A673 (cell line): ENCODE data around the gene SCGB3A1. TPM values are rescaled to one million over a fixed set of nuclear protein-coding genes. Genes with fewer than 3 reads are reported as not detected.

ENCODE experiments used
- BruUV-seq: library from RNA; stranded (reverse); fragments of 400-500 nt; replicated peaks from 2 replicates; lab custom pipeline; 2021; lab: Mats Ljungman, UMichigan
- CTCF ChIA-PET: fragments of 300-600 bp; sonication (Branson Sonifier 250); formaldehyde crosslinking; loops from one replicate; lab custom pipeline; 2022; ENCODE audit warnings: antibody characterized with exemption; lab: Charles Lee
- POLR2A ChIA-PET: fragments of 300-600 bp; sonication (Branson Sonifier 250); formaldehyde crosslinking; loops from one replicate; lab custom pipeline; 2022; ENCODE audit warnings: antibody characterized with exemption; ENCODE audit not compliant: low non-redundant PET; lab: Charles Lee
- DNase-seq: peaks from one replicate; pipeline ENCODE4 v3.0.0-alpha.2; 2015; ENCODE audit warnings: low spot score
- H3K27ac ChIP-seq: fragments of 200-600 bp; sonication (generic); 2 replicates; pipeline ENCODE4 v1.5.1; 2016; ENCODE audit warnings: mixed run types, low read depth, mild to moderate bottlenecking, mixed read lengths, antibody characterized with exemption, low read length; ENCODE audit not compliant: poor library complexity, severe bottlenecking
- H3K27me3 ChIP-seq: fragments of 200-600 bp; sonication (generic); replicated peaks from 2 replicates; pipeline ENCODE4 v1.6.1; 2017; ENCODE audit warnings: mixed run types, low read depth, mild to moderate bottlenecking, mixed read lengths, antibody characterized with exemption, low read length; ENCODE audit not compliant: insufficient read depth, poor library complexity
- H3K36me3 ChIP-seq: fragments of 200-600 bp; sonication (generic); 2 replicates; pipeline ENCODE4 v1.6.1; 2016; ENCODE audit warnings: mixed run types, mild to moderate bottlenecking, mixed read lengths, antibody characterized with exemption, low read length; ENCODE audit not compliant: insufficient read depth, poor library complexity, severe bottlenecking
- H3K4me1 ChIP-seq: fragments of 200-600 bp; sonication (generic); 2 replicates; pipeline ENCODE4 v1.6.1; 2017; ENCODE audit warnings: mixed run types, mild to moderate bottlenecking, mixed read lengths, antibody characterized with exemption, low read length; ENCODE audit not compliant: insufficient read depth, poor library complexity, severe bottlenecking
- H3K4me3 ChIP-seq: fragments of 200-600 bp; sonication (generic); 2 replicates; pipeline ENCODE4 v1.5.1; 2016; ENCODE audit warnings: low read depth, mixed run types, mild to moderate bottlenecking, mixed read lengths, low read length; ENCODE audit not compliant: poor library complexity, severe bottlenecking
- H3K9me3 ChIP-seq: fragments of 200-600 bp; sonication (generic); 2 replicates; pipeline ENCODE4 v1.6.1; 2016; ENCODE audit warnings: mixed run types, low read depth, mild to moderate bottlenecking, mixed read lengths, antibody characterized with exemption, low read length; ENCODE audit not compliant: poor library complexity, severe bottlenecking
- CTCF ChIP-seq: fragments of 300-800, 200-600 bp; sonication (generic); conservative IDR thresholded peaks from 2 replicates; pipeline ENCODE4 v1.5.1; 2017; ENCODE audit warnings: low read depth, mild to moderate bottlenecking, antibody characterized with exemption, low read length, moderate library complexity, mixed read lengths
- EZH2 ChIP-seq: fragments of 200-600 bp; sonication (generic); IDR thresholded peaks from 2 replicates; pipeline ENCODE4 v1.6.1; 2017; ENCODE audit warnings: borderline replicate concordance, low read depth, mild to moderate bottlenecking, mixed read lengths, antibody characterized with exemption, low read length; ENCODE audit not compliant: poor library complexity, severe bottlenecking
- intact Hi-C: fragments of 100-400 bp; cut with micrococcal nuclease; formaldehyde crosslinking; loops from one replicate; pipeline ENCODE4 v1.10.0; 2022; ENCODE audit not compliant: unreplicated experiment
- total RNA-seq: library from RNA; stranded (reverse); gene quantifications from 2 replicates; pipeline ENCODE4 v1.2.3, GENCODE V29; 2021

SCGB3A1 gene
- total RNA-seq, 1 experiment from 2014 or later = not detected

GRCh38 chr5:180608572-180609310, 17.4 kb upstream of the SCGB3A1 start:
- DNase-seq = no peak
- BruUV-seq = no TSS peak
- TF ChIP-seq EZH2 = no peak
- TF ChIP-seq CTCF = no peak
- H3K36me3 ChIP-seq = no peaks in the 10 kb centered on the region
- ChIA-PET POLR2A (no interaction called here), CTCF (no interaction called here)
- H3K27me3 ChIP-seq = no peaks in the 10 kb centered on the region
- H3K27ac ChIP-seq = no peak overlapping the region
- H3K9me3 ChIP-seq = no peaks in the 10 kb centered on the region
- no peak overlapping the region for H3K4me3 ChIP-seq
- no peaks in the 10 kb centered on the region for H3K4me1 ChIP-seq
- intact Hi-C loops = no loop called here

- no TSS peak for BruUV-seq
These were observed 16.7 kb upstream of the SCGB3A1 start for GRCh38 chr5:180607861-180608571.

GRCh38 chr5:180606215-180606785, 15.0 kb upstream of the SCGB3A1 start:
- intact Hi-C loops = no loop called here
- ChIA-PET CTCF (interaction anchor here (0.6 to 0.8 kb wide), 3 partner anchors 13 to 27 kb away, joined by 4 to 8 read pairs (median 5); no protein-coding TSS in a partner anchor), POLR2A (no interaction called here)
- no peaks in the 10 kb centered on the region for H3K36me3 ChIP-seq
- H3K4me1 ChIP-seq = no peaks in the 10 kb centered on the region
- no peaks in the 10 kb centered on the region for H3K27me3 ChIP-seq
- DNase-seq = no peak
- H3K9me3 ChIP-seq = no peaks in the 10 kb centered on the region
- BruUV-seq = no TSS peak
- no peak overlapping the region for H3K27ac ChIP-seq
- TF ChIP-seq EZH2 = no peak
- no peak; the same call in 1 of the 2 replicates for TF ChIP-seq CTCF
- H3K4me3 ChIP-seq = no peak overlapping the region

More at GRCh38 chr5:180607861-180608571, 16.7 kb upstream of the SCGB3A1 start:
- Histone ChIP-seq H3K27me3 (no peaks in the 10 kb centered on the region), H3K36me3 (no peaks in the 10 kb centered on the region), H3K4me1 (no peaks in the 10 kb centered on the region), H3K4me3 (no peak overlapping the region), H3K27ac (no peak overlapping the region), H3K9me3 (no peaks in the 10 kb centered on the region)
- intact Hi-C loops = no loop called here
- ChIA-PET CTCF (no interaction called here), POLR2A (no interaction called here)
- no peak for TF ChIP-seq EZH2
- no peak for TF ChIP-seq CTCF
- no peak for DNase-seq
